IPS-18c (cell line): ENCODE measurements around the gene MMP15.
A peak's percentile ranks its signal among the peaks of the same experiment; 100 is the strongest.
"Not testable (repeated sequence)": the region's sequence is repeated elsewhere in the genome, so short reads cannot be mapped to it uniquely, and the experiment has no call there.

ENCODE experiments used
- H3K4me3 ChIP-seq: 2 replicates; pipeline ENCODE4 v1.7.0; 2013; ENCODE audit warnings: low read depth, mild to moderate bottlenecking, low read length, moderate library complexity; ENCODE audit not compliant: insufficient read depth
- H3K9me3 ChIP-seq: one replicate; pipeline ENCODE4 v1.6.1; 2013; ENCODE audit warnings: mild to moderate bottlenecking, low read length, moderate library complexity; ENCODE audit not compliant: control insufficient read depth, insufficient read depth

The MMP15 gene

GRCh38 chr16:57994361-57994760, 31.2 kb upstream of the MMP15 start:
- H3K4me3 ChIP-seq, result no peak overlapping the region
- no peaks in the 10 kb centered on the region for H3K9me3 ChIP-seq

DNA sequence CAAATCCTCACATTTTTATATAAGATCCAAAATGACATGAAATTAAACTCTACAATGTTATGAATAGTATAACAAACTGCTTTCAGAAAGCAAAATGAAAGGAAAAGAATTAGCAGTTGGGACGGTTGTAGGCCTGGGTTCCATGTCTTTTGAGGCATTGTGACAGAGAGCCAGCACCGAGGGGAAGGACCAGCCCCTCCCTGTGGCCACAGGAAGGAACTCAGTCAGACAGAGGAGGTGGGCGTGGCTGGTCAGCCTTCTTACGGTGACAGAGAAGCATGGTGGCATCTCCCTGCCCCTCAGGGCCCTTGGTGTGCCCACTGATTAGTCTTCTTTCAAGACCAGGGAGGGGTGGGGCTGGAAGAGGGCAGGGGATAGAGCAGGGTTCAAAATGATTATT, 30.8 kb upstream of the MMP15 start:
- Histone ChIP-seq H3K9me3 (no peaks in the 10 kb centered on the region), H3K4me3 (no peak overlapping the region)

- Histone ChIP-seq H3K9me3 (no peaks in the 10 kb centered on the region), H3K4me3 (no peak overlapping the region)
These were observed 29.7 kb upstream of the MMP15 start for GRCh38 chr16:57995721-57996405.

DNA sequence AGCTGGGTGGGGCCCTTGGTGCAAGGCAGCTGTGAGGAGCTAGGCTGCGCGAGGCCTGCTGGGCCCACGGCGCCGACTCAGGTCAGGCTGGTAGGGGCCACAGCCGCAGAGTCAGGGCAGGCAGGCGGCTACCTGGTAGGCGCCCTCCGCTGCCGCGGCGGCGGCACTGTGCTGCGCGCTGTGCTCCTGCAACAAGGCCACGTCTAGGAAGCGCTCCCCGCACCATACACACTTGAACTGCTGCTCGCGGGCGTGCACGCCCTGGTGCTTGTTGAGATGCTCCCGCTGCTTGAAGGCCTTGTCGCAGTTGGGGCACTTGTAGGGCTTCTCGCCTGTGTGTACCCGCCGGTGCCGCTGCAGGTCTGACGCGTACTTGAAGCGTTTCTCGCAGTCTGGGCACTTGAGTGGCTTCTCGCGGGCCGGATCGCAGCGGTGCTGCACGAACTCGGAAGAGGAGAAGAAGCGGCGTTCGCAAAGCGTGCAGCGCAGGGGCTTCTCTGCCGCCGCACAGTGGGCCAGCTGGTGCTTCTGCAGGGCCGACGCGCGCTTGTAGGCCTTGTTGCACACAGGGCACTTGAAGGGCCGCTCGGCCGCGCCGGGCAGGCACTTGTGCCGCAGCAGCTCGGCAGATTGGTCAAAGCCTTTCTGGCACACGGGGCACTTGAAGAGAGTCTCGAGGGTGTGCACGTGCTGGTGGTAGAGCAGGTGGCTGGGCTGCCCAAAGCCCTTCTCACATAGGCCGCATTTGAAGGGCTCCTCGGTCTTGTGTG, 29.0 kb upstream of the MMP15 start:
- H3K9me3 ChIP-seq, result no peaks in the 10 kb centered on the region
- H3K4me3 ChIP-seq, result no peak overlapping the region

DNA sequence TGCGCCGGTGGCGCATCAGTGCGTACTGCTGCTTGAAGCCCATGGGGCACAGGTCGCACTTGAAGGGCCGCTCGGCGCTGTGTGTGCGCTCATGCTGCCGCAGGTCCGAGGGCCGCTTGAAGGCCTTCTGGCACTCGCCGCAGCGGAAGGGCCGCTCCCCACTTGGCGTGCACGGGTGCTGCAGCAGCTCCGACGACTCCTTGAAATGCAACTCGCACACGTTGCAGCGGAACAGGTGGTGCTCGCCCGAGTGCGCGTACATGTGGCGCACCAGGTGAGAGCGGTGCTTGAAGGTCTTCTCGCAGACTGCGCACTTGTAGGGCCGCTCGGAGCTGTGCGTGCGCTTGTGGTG, 28.4 kb upstream of the MMP15 start:
- H3K9me3 ChIP-seq, result no peaks in the 10 kb centered on the region
- no peak overlapping the region for H3K4me3 ChIP-seq

DNA sequence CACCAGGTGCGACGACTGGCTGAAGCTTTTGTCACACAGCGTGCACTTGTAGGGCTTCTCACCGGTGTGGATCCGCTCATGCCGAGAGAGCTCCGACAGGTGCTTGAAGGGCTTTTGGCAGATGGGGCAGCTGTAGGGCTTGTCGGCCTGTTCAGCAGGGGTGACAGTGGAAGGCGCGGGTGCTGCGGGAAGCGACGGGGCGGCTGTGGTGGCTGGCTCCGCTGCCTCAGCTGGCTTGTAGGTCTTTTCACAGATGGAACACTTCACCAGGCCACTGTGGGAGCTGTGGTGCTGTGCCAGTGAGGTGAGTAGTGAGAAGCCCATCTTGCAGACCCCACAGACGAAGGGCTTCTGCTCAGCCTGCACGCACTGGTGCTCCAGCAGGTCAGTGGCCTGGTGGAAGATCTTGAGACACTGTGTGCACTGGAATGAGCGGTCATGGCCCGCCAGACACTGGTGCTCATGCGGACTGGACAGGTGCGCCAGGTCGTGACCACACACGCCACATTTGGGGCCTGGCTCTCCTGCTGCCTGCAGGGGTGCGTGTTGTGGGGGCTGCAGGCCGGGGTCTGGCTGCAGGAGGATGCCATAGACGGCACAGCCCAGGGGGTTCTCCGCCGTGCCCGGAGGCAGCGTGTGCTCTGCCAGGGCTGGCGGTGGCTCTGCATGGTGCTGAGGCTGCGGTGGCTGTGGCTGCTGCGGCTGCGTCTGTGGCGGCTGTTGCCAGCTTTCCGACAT, 27.9 kb upstream of the MMP15 start:
- H3K4me3 ChIP-seq, result no peak overlapping the region
- H3K9me3 ChIP-seq, result no peaks in the 10 kb centered on the region

DNA sequence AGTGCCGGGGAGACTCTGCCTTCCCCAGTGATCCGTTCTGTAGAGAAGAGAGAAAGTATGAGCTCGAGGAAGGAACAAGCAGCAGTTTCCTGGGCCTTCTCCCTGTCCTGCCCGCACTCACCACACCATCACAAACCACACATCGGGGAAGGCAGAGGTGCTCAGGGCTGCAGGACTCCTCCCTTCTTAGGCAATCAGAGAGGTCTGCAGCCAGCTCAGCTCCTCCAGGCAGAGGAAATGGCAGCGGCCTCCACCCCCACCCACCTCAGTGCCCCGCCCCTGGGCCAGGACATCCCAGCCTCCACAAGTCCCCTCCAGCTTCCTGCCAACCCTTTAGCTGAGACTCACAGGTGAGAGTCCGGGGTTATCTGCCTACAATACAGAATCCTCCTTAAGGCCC, 27.1 kb upstream of the MMP15 start:
- Histone ChIP-seq H3K9me3 (no peaks in the 10 kb centered on the region), H3K4me3 (no peak overlapping the region)

DNA sequence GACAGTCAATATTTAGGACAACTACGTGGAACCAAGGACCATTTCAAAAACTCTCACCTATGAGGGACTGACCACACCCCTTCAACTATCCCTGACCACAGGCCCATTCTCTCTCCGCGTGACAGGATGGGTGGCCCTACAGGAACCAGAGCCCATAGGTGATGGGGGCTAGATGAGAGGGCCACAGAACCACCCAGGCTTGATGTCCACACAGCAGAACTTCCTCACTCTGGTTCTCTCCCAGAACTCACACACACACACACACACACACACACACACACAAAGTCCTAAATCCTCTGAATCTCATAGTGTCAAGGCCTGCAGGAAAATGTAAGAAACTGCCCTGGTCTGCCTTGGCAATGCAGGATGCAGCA, 26.6 kb upstream of the MMP15 start:
- Histone ChIP-seq H3K9me3 (no peaks in the 10 kb centered on the region), H3K4me3 (no peak overlapping the region; the same call in 1 of the 2 replicates)

GRCh38 chr16:57999366-57999970, 26.1 kb upstream of the MMP15 start:
- Histone ChIP-seq H3K9me3 (no peaks in the 10 kb centered on the region), H3K4me3 (peak overlapping the region; percentile 58; the same call in 1 of the 2 replicates)

- Histone ChIP-seq H3K4me3 (peak within 1 kb of the TSS; percentile 87), H3K9me3 (no peaks in the 10 kb centered on the region)
These were observed 25.4 kb upstream of the MMP15 start, which contains the start of gene ZNF319 for GRCh38 chr16:57999971-58000705. TSS of gene ZNF319 (minus strand) at chr16:58000672. CDS start at chr16:57998265, 2,407 bp downstream.

DNA sequence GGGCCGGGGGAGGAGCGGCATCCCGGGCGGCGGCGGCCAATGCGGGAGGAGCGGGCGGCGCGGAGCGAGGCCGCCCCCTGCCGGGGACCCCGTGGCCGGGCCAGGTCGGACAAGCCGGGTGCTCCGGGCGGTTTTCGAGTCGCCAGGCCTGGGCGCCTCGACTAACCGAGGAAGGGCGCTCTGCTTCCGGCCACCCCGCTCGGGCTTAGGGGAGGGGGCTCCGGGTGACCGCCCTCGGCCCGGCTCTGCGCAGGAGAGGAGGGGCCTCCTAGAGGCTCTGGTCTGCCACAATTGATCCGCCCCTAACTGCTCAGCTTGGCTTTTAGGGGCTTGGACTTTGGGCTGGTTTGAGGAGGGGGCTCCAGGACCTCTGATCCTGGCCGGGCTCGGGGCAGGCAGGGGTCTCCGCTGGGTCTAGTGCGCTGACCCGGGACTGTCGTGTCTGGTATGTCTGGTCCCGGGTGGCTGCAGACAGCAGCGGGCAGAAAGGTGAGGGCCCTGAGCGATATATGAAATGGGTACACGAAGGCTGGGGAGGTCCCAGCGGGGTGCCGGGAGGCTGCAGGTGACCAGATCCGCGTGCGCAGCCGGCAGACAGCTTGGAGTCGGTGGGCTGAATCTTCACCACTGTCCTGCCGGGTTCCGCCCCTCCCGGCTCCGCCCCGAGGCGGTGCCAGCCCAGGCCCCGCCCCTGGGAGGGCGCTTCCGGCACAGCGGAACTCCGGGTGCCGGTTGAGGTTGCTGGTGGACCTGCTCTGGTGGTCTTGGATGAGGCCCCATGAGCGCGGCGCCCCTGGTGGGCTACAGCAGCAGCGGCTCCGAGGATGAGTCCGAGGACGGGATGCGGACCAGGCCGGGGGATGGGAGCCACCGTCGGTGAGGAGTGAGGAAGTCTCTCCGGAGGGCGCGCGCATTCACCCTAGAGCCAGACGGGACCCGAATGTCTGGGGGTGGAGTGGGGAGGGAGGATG, 24.6 kb upstream of the MMP15 start, which contains the start of gene USB1:
Gene USB1, plus strand, starts transcription at position 702 of the 971 bp plus-strand sequence. Its CDS starts 77 bp downstream, at position 779.
- H3K9me3 ChIP-seq, result no peaks in the 10 kb centered on the region
- H3K4me3 ChIP-seq, result peak within 1 kb of the TSS; percentile 87

DNA sequence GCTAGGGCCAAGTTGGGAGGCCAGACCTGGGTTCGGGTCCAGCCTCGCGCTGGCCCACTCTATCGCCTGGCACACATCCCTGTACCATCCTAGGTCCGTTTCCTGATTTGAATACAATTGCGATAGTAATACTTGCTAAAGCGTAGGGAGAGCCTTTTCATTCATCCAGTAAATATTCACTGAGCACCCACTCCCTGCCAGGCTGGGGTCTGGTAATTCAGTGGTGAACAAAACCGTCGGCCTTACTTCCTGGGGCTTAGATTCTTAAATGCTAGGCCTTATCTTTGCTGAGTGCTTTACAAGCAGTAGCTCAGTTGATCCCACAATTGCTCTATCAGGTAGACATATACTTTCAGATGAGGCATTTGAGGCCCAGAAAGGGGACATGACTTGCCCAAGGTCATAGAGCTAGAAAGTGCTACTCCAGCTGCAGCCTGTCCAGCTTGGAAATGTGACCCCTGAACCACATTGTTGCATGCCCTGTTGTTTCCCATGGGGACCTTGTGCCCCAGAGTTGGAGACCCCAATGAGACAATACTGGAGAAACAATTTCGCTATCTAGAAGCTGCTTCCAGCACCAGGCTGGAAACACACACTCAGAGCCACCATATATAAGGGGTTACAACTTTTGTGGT, 23.7 kb upstream of the MMP15 start:
- no peaks in the 10 kb centered on the region for H3K9me3 ChIP-seq
- H3K4me3 ChIP-seq, result peak overlapping the region; percentile 87

GRCh38 chr16:58002416-58002800, 23.1 kb upstream of the MMP15 start:
- H3K9me3 ChIP-seq, result no peaks in the 10 kb centered on the region
- no peak overlapping the region for H3K4me3 ChIP-seq

- H3K4me3 ChIP-seq, result no peak overlapping the region
- H3K9me3 ChIP-seq, result no peaks in the 10 kb centered on the region
These were observed 22.6 kb upstream of the MMP15 start for GRCh38 chr16:58002936-58003335.

DNA sequence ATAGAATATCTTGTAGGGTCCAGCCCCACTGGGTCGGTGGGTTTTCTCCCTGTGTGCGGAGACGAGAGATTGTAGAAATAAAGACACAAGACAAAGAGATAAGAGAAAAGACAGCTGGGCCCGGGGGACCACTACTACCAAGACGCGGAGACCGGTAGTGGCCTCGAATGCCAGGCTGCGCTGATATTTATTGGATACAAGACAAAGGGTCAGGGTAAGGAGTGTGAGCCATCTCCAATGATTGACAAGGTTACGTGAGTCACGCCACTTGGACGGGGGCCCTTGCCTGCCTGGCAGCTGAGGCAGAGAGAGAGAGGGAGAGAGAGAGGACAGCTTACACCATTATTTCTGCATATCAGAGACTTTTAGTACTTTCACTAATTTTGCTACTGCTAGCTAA, 20.8 kb upstream of the MMP15 start:
- not testable (repeated sequence) for H3K4me3 ChIP-seq, H3K9me3 ChIP-seq
